Stimulated activated CD8-positive, alpha-beta memory T cell treated with anti-CD3 and anti-CD28 coated beads, Interleukin-15, amount 100 ng/mL, for 4 hours (primary cell): ENCODE measurements around the gene PAMR1.

Experiments
- DNase-seq, 2 donors: peaks; one replicate each; pipeline ENCODE4 v3.0.0-alpha.2; 2020; ENCODE audit warnings: low read depth in 2 of 2

PAMR1 gene

DNA sequence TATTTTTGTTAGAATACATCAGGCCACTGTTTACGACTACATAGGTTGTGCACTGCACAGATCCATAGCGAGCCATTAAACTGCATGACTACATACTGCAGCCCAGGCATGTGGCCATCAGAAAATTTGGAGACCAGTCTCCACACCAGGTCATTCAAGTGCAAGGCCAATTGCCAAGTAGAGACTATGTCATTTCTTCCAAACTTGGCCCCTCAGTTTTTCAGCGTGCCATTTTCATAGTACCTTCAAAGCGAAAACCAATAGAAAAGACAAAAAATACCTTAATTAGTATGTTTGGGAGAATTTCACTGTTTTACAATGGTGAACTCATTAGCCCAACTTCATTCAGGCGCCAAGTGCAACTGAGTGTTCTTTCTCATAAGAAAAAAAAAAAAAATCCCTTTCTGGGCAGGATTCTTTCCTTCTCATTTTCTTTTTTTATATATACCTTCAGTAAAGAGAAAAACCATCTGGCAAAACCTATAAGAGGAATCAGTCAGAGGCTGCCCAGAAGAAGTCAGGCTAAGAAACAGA is 30.4 kb downstream of the PAMR1 start:
- no peak for DNase-seq

DNA sequence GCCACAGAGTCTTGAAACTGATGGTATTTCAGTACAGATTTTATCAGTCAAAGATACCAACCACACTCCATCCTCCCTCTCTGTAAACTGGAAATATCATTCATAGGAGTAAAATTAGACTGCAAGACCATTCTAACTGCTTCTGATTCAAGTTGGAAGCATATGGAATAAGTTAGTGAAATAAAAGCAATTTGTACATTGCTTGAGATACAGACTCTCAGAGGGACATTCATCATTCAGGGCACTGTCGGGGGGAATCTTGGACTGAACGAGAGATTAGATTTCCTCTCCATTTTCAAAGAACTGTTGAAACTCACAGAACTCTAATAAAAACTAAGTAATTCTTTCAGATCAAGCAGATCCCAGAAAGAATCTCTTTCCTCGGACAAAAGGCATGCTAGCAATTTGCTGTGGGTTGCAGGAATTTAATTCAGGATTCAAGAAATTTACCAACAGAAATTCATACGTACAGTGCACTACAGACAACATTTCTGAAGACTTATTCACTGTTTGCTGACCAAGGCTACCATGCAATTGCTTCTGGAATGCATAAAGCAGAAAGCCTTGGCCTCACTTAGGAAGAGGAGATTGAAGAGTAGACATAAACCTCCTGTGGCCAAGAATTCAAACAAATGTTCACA is 34.1 kb downstream of the PAMR1 start:
- no peak for DNase-seq

DNA sequence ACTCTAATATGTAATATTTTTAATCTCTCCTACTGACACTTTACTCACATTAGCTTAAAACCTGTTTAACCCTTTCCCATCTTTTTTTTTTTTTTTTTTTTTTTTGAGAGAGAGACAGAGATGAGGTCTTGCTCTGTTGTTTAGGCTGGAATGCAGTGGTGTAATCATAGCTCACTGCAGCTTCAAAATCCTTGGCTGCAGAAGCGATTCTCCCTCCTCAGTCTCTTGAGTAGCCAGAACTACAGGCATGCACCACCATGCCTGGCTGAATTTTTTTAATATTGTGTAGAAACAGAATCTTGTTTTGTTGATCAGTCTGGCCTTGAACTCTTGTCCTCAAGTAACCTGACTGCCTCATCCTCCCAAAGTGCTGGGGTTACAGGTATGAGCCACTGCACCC is 37.3 kb downstream of the PAMR1 start:
- no peak for DNase-seq

DNA sequence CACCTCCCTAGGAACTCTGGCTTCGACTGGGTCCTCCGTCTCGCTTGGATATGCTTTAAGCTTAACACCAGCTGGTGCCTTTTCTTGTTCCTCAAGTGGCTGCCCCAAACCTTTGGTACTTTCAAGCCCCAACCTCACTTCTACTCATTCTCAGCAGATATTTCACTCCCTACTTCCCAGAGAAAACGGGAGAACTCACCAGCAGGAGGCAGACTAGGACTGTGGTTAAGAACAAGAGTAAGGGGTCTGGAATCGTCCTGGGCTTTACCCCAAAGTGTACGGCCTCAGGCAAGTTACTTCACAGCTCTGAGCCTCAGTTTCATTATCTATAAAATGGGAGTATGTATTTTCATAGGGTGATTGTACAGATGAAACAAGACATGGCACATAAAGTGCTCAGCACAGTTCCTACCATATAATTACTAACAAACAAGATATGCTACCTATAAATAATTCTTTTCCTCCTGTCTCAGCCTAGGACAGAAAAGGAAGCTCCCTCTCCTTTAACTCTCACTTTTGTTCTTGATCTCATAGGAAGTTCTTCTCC is 37.8 kb downstream of the PAMR1 start:
- no peak for DNase-seq

DNA sequence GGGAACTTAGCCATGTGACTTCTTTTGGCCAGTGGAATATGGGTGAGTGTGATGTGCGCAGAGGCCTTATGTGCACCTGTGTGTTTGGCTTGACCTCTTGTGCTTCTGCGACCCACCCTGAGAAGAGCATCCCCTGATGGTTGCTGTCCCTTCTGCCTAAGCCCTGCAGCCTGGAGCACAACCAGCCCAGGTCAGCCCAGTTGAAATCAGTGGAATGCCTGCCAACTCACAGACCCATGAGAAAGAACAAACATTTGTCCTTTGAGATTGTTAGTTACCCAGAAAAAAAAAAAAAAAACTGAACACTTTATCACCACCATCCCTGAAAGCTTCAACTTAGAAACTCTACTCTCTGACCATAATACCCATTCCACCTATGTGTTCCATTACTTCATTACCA is 38.5 kb downstream of the PAMR1 start:
- DNase-seq, result no peak

DNA sequence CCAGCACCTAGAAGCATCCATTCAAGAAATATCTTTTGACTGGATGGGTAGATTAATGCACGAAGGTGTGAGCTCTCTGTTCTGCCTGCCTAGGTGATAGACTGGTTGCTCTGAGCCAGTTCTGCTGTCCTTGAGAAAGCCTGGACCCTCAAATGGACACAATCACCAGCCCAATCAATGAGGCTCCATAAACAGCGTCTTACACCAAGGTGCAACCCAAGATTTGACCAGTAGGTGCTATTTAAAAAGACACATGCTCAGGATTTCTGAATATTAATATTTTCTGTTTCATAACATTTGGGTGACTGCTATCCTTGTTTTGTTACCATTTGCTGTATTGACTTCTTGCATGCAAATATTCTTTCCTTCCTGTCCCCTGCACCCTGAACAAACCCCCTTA is 39.0 kb downstream of the PAMR1 start:
- no peak for DNase-seq

DNA sequence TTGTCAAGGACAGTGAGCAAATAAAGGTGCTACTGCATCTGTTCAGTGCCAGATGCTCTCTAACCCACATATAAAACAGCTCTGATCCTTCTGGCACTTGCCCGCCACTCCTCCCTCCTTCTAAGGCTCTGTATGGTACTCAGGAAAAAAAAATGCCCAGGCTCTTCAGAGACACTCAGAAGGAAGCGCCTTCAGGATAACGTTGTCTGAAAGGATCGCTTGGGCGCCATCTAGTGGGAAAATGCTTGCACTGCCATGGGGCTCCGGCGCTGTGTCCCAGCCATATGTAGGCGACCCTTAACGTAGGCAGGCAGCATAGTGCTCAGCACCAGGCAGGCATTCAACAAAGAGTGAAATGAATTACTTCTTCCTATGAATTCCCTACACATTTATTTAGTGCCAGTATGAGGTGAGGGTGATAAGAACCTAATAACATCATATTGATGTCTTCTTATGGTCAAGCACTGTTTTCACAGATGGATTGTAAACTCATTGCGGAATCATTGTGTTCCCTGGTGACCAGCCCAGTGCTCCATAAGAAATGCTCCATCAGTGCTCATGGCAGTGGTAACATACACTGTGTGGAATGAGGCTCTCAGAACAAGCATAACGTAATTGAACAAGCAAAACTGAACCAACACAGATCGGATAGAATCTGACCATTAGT is 39.6 kb downstream of the PAMR1 start:
- peak; percentile 43 to 45 for DNase-seq

DNA sequence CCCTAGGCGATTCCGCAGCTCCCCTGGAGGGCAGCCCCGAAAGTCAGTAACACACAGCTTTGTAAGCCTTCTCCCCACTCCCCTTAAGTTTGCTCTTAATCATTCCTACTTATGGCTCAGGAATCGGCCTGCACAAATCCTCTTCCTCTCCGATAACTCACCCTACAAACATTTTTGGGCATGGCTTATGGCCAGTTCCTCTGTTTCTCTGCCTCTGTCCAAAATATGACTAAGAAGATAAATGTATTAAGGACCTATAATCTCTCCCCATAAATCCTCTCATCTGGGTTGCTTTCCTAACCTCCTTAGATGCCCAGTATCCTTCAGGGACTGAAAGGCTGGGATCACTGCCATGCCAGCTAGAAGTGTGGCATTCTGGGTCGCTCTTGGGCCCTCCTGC is 41.0 kb downstream of the PAMR1 start:
- no peak for DNase-seq

DNA sequence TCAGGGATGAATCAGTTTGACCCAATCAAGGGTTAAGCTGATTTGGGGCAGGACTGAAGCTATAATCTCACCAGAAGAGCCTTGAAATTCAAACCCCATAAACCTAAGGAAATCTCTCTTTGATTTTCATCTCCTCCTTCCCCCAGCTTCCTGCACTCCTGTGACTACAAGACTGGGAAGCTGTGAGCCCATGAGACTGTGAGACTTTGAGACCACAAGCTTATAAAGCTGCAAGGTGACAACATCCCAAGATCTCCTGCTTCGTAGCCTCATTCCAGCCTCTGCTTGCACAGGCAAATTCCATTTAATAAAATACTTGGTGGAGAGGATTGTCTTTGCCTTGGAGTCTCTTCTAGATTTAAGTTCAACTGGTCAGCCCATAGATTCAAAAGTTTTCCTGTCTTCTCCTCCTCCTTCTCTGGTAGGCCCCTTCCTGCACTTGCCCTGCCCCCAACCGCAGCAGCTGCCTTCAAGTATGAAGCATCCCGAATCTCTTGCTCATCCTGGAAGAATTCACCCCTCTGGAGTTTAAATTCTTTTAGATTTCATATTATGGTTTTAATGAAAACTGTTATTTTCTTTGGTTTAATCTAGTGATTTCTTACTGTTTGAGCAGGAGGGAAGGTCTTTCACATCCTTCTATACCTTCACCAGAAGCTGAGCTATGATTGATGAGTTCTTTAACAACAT is 42.1 kb downstream of the PAMR1 start:
- no peak for DNase-seq

DNA sequence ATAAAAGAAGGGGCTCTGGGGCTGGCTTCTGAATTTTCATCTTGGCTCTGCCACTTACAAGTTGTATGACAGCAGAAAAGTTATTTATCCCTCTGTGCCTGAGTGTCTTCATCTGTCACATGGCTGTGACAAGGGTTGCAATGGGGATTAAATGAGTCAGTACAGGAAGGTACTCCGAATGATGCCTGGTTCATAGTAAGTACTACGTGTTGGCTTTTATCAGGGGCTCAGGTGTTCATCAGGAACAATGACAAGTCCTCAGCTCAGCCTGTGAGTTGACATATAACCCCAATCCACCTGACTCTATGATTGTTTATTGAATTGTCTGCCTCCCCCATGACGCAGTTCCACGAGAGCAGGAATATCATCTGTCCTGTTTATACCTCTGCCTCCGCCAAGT is 45.7 kb downstream of the PAMR1 start:
- DNase-seq, result no peak

DNA sequence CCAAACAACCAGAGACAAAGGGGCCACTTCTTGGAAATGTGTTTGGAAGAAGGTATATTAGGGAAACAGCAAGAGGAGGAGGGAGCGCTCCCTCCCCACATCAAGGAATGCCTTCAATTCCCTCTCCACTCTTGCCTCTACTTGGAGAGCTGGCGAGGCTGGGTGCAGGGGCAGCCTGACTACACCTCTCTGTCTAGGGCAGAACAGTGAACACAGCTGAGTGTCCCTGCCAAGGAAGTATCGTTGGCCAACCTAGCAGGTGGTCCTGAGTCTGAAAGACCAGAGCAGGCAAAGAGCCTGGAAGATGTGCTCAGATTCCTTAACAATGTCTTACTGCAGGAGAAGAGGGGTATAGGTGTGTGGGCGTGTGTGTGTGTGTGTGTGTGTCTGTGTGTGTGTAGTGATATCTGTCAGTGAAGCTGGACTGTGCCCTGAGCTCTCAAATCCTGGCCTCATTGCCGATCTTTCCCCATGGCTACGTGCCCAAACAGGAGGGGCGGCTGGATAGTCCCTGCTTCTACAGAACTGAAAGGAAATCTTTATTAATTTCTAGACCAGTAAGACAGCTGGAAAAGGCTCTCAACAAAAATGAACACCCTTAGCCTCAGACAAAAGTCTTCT is 46.8 kb downstream of the PAMR1 start:
- DNase-seq, result no peak

DNA sequence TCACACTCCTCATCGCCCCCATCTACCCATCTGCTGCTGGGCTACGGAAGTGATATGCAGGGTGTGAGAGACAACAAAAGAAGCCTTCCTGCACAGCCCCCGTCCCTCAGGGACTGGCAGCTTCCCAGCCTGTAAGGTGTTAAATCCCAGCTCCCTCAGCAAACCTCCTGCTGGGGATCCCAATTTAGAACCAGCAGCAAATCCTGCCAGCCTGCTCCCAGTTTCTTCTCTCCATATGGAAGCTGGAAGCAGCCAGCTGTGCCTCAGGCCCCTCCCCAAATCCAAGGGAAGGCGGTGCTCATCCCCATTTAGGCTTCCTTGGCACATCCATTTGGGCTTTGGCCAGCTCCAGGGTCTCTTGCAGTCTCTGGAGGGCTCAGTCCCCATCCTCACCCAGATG is 47.5 kb downstream of the PAMR1 start:
- no peak for DNase-seq

DNA sequence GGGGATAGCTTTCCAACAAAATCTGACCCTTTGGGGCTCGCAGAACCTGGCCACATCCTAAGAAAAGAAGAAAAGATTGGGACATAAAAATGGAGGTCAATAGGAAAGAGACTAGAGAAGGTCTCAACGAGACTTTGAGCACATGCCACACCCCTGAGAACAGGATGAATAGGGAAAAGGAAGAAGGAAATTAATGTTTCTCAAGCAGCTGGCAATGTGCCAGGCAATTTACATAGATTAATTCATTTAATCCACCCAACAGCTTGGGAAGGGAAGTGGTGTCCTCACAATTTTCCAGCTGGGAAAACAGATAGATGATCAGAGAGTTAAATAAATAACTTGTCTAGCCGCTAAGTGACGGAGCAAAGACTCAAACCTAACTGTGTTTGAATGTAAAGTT is 50.7 kb downstream of the PAMR1 start:
- DNase-seq, result no peak

DNA sequence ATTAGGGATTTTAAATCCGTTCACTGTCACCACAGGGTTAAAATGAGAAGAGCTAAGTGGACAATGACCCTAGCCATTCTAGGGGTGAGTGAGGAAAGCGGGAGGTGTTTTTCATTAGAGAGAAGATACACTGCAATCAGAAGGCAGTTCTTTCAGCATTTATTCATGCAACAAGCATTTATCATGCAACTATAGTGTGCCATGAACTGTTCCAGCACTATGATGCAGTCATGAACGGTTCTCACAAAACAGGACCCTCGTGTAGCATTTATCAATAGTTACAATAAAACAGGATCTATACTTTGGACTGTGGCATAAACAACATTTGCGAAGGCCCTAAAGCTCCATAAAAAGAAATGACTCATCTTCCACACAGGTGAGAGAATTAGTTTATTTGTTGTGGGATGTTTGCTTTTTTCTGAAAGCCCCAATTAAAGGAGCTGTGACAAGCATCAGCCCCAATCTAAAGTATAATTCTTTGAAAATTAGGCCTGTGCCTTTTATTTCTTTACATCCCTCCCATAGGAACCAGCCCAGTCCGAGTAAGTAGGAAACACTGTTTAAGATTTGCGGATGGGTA is 51.5 kb downstream of the PAMR1 start:
- no peak for DNase-seq

DNA sequence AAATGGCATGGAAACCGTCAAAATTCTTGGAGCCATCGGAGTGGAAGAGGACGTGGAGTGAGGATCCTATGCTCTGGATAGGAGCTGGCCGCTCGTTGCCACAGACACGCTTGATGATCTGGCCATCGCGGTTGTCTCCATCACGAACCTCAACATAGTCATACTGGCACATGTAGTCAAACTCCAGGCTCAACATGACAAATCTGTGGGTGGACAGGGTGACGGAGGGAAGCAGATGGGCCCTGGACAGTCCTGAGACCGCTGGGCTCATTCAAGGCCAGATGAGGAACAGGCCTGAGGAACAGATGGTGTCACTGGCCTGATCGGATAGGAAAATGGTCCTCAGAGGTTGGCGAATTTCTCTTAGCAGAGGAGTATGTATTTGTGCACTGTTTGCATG is 54.8 kb downstream of the PAMR1 start:
- DNase-seq, result no peak

DNA sequence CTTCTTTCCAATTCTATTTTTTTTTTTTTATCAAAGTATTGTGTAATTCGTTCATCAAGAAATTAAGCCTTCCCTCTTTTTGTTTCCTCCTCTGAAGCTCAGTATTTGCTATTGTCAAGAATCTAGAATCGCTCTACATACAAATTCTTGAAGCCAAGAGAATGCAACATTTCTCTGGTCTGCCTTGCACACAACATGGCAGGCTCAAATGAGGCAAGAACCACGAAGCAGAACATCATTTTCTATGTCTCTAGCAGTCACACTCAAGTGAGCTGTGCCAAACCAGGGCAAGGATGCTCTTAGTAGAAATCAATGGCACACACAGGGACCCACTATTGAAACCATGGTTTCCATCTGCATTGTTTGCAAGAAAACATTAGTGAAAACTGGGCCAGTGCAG is 59.4 kb downstream of the PAMR1 start:
- no peak for DNase-seq

DNA sequence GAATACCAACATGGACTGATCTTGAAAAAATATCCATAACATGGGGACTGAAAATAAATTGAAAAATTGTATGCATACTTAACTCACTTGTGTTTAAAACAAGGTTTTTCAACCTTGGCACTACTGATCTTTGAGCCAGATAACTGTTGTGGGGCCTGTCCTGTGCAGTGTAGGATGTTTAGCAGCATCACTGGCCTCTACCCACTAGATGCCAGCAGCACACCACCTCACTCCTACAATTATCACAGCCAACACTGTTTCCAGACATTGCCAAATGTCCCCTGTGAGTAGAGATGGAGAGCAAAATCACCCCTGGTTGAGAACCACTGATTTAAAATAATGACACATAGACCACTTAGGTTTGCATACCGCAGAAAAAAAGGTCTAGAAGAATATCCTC is 61.1 kb downstream of the PAMR1 start:
- DNase-seq, result no peak

DNA sequence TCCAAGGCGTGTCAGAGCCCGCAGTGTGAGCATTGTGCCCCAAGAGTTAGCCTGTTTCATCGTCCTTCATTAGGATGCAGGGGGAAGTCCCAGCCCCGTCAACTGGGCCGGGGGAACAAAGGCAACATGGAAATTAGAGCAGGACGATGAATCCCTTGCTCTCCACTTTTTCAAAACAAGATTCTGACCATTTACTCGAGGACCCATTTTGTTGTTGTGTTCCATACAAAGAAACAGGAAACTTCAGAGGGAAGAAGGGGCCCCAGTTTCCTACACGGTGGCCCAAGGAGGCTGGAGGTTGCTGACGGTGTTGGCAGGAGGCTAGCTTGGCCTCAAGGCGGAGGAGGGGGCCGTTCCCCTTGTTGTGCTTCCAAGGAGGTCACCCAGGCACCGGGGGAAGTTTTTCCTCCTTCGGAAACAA is 62.1 kb downstream of the PAMR1 start:
- no peak for DNase-seq

DNA sequence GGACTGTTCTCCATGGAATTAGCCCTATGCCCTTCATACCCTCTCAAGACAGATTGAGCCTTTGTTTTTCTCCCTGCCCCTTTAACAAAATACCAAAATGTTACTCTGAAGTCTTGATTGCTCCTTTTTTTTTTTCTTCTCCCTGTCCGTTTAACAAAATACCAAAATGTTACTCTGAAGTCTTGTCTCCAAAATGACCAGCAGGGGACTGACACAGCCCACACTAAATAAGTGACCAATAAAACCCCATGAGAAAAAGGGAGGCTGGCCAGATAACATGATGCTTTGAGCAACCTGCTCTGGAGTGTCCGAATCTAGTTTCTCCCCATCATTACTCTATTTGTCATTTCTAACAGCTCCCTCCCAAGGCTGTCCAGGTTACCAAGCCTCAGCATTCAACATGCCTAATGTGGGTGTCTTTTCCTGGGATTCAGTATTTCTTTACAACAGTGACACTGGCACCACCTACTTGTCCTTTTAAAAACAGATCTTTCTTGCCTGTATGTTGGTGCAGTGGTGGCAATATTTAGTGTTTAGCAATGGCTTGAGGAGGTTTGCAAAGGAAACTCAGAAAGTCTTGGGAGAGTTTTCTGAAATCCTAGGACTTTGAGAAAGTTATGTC is 63.4 kb downstream of the PAMR1 start:
- DNase-seq, result no peak

DNA sequence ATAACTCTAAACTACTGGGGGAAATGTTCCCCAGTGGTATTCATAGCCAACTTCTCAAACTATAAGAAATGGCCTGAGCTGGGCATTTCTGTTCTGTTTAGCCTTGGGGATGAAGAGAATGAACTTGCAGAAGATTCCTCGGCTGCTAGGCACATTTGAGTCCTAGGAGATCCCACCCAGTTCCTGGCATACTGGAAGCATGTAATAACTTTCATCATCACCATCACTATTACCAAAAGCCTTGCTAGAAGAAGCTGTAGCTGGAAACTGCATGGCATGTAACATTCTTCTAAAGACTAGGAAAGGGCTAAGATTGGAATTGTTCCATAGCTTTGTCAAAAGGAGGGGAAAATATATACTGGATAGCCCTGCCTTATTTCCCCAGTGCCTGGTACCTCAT is 65.9 kb downstream of the PAMR1 start:
- no peak for DNase-seq

DNA sequence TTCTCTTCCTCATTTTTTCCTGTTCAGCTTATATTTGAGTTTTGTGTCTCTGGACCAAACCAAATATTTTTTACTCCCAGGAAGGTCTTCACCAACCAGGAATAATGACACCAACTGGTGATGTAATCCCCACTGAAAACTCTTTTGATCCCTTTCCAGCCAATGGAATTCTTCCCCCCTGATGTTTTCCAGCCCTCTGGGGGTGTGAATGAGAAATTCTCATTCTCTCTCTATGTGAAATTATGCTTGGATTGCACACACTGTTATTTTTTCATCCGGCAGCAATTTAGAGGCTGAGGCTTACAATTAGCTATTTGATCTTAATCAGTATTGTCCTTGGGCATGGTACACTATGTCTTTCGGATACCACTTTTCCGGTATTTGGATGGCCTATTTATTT is 66.6 kb downstream of the PAMR1 start:
- DNase-seq, result no peak

DNA sequence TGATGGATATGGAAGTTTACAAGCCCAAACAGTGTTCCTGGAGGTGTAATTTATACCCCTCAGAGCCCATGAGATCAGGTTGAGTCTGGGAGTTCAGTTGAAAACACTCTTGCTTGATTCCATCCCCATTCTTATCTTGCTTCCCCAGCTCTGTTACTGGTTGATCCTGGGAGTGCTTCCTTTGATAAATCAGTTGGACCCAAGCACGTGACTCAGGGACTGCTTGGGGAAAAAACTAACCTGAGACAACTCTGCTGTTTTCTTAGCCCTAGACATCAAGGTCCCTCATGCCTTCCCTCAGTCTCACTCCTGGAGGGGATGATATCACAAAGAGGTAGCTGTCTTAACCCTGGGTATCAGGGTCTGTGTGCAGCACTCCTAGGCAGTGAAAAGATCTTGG is 71.1 kb downstream of the PAMR1 start:
- no peak for DNase-seq
